HG02973 (cell line): Measurements from ENCODE around the gene DPF1.
A peak's percentile ranks its signal among the peaks of the same experiment; 100 is the strongest.
"Not testable (repeated sequence)": the region's sequence is repeated elsewhere in the genome, so short reads cannot be mapped to it uniquely, and the experiment has no call there.

Source experiments
- ATAC-seq: cut with Tn5 transposase; IDR thresholded peaks from one replicate; pipeline ENCODE4 v1.9.1; 2021; ENCODE audit warnings: moderate library complexity; ENCODE audit not compliant: unreplicated experiment

DPF1 gene

DNA sequence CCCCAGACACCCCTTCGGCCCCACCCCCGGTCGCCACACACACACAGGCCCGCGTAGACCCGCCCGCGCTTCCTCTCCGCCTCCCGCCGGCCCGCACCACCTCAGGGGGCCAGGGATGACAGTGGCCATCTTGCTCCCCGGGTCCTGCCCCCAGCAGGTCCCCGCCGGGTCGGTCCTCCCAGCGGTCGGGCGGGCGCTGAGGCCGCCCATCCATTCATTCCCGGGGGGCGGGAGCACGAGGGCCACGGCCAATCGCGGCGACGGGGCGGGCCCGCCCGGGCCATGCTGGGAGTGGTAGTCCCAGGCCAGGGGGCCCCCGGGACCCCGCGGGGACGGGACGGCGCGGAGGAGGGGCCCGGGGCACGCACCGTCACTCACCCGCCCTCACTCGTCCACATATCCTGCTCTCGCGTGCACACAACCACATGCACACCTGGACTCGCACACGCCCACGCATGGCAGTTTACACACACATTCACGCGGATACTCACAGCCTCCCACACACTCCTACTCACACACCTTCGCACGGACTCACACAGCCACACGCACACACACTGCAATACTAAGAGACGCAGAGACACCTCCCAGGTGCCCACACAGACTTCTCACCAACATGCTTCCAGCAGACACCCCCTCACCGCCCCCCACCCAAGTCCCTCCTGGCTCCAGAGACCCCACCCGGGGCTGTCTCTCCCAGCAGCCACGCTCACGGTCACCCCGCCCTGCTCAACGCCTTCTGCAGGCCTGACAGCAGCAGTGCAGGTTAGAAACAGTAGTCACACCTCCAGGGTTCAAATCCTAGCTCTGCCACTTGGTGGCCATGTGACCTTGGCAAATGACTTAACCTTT, at the start of gene DPF1:
Gene DPF1 (minus strand): TSS at position 209 of the 849 bp plus-strand sequence. CDS start 80 bp downstream, at position 129.
- peak; percentile 69 for ATAC-seq

DNA sequence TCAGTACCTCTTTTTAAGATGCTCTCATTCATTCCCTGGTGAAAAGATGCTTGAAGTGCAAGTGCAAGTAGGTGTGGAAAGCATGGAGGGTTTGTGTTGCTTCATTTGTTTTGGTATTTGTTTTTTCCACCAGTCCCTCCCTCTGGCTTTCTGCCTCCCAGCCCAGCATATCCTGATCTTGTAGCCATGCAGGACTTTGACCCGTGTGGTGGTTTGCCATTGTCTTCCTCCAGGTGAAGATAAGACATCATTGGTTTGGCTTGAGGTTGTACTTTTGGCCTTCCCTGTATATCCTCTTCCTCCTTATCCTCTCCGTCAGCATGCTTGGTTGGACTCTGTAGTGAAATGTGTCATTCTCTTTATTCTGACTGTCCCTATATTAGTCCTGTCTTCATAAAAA, 49.5 kb upstream of the DPF1 start:
- ATAC-seq, result no peak

DNA sequence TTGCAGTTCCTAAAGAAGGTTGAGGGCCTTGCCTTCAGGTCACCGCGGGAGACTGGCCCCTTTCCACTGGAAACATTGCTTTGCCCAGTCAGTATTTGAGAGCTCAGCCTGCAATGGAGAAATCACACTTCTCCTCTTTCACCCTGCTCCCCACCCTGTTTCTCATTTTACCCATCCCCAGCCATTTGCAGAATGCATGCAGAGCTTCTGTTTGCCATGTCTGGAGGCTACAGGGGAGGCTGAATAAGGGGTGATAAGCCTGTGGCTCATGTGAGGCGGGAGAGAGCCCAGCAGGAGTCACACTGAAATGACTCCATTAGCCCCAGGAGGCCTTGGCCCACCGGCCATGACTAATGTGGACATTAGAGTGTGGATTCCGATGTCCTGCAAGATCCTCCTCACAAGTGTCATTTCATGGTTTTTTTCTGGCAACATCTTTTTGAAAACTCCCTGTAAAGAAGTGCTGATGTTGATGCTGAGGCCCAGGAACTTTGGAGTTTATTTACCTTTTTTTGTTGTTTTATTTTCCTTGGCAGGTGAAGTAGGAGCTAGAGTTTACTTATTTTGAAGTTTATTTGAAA, 46.7 kb upstream of the DPF1 start:
- no peak for ATAC-seq

DNA sequence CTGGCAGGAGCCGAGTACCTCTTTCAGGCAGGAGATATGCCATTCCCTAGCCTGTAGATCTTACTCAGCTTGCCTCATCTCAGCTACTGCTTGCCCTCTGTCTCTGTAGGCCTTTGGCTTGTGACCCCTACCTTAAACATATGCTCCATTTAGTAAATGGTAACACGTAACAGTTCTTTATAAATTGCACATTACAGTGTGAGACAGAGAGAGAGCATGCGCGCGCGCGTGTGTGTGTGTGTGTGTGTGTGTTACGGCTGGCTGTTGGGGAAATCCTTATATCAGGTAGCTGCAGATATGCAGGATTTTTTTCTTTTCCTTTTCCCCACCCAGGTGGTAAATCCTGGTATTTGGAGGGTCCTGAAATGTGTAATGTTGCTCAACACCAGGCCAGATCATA, 44.5 kb upstream of the DPF1 start:
- no peak for ATAC-seq

DNA sequence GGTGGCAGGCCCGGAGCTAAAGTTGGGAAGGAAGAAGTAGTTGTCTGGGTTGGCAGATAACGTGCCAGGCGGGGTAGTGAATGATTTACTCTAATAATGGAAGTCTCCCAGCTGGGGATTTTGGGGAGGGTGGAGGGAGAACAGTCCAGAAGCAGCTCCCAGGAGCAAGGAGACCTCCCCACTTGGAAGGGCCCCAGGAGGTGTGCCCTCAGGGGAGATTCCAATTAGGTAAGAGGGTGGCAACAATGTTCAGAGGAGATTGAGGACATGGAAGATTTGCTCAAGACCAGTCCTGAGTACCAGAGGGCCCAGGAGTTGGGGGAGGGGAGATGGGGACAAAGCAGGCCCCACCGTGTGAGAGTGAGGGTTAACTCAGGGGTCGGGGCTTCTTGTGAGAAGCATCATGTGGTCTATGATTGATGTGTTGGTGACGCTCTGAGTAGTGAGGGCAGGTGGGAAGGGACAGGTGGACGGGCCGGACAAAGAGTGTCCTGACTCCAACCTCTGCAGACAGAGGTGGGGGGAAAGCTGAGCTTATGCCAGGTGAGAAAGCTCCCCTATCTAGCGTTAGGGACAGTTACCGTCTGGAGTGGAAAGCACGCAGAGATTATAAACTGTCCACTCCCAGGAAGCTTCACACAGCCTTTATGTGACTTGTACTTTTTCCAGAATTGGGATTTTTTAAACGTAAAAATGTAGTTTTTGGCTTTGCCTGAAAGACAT, 43.9 kb upstream of the DPF1 start:
- ATAC-seq, result no peak

DNA sequence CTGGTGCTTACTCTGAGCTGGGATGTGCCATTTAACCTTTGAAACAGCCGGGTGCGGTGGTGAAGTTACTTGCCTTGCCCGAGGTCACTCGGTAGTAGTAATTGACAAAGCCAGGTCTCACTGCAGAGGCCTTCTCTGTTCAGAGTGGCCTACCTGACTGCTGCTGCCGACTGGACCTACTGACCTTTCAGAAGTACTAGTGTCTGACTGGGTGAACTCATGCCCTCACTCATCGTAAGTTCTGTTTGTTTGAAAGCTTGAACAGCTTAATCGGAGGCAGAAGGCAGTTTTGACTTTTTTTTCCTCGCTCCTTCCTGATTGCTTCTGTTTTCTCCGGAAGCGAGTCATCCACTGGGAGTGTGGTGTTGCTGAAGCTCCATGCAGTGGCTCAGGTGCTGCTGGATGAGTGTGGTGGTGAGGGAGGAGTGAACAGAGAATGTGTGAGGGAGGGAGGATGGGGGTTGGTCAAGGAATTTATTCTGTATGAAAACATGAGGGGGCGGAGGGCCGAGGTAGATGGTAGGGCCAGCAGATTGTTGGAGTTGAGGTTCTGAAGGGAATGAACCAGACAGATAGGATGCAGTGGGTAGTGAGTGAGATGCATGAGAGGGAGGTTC, 43.1 kb upstream of the DPF1 start:
- ATAC-seq, result no peak

DNA sequence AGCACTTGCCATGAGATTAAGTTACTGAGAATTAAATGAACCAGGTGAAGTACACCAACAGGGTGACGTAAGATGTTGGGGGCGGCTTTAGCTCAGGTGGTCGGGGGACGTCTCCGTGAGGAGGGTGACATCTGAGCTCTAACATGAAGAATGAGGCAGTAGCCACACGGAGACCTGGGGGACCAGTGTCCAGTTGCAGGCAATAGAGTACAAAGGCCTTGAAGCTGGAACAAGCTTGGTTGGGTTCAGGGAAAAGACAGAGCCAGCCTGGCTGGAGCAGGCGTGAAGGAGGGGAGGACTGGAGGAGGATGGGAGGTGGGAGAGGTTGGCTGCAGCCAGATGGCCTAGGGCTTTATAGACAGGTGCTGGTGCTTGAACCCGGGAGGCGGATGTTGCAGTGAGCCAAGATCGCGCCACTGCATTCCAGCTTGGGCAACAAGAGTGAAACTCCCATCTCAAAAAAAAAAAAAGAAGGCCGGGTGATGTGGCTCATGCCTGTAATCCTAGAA, 42.0 kb upstream of the DPF1 start:
- no peak for ATAC-seq

DNA sequence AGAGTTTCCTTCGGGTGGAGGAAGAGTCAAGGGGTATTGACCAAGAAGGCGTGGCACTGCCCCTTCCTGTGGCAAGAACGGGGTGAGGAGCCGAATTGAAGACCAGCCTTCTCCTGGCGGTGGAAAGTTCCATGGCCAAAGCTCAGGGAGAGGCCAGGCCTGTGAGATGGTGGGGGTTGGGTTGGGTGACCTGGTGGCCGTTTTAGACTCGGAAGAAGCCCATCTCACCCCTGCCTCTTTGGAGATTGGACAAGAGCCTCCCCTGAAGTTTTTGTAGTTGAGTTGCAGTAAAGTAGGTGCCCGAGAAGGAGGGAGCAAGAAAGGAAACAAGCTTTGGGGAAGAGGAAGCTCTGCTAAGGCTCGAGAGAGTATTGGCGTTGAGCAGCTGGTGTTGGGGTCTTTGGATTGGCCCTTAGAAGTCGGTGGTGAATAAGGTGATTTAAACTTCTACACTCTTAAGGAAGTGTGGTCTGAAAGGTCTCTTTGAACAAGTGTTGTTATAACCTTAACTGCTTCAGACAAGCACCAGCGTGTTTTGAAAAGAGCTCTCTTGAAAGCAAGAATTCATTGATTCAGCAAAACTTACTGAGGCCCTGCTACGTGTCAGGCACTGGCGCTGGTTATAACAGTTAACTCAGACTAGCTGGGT, 41.3 kb upstream of the DPF1 start:
- no peak for ATAC-seq

DNA sequence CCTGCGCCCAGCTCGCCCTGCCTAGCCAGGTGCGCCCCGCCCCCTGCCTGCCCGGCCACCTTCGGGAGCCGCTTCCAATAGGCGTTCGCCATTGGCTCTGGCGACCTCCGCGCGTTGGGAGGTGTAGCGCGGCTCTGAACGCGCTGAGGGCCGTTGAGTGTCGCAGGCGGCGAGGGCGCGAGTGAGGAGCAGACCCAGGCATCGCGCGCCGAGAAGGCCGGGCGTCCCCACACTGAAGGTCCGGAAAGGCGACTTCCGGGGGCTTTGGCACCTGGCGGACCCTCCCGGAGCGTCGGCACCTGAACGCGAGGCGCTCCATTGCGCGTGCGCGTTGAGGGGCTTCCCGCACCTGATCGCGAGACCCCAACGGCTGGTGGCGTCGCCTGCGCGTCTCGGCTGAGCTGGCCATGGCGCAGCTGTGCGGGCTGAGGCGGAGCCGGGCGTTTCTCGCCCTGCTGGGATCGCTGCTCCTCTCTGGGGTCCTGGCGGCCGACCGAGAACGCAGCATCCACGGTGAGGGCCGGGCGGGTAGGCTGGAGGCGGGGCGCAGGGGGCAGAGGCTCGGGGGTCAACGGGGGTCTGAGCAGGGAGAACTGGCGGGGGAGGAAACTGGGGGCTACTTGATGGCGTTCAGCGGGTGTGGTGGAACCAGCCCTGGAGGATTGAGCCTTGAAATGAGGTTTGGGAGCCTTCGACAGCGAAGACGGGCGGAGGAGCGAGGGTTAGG, 40.6 kb upstream of the DPF1 start, which contains the start of gene SPINT2:
Gene SPINT2 (plus strand): TSS at position 88 of the 727 bp plus-strand sequence. CDS start 320 bp downstream, at position 408.
- ATAC-seq, result peak; percentile 29

DNA sequence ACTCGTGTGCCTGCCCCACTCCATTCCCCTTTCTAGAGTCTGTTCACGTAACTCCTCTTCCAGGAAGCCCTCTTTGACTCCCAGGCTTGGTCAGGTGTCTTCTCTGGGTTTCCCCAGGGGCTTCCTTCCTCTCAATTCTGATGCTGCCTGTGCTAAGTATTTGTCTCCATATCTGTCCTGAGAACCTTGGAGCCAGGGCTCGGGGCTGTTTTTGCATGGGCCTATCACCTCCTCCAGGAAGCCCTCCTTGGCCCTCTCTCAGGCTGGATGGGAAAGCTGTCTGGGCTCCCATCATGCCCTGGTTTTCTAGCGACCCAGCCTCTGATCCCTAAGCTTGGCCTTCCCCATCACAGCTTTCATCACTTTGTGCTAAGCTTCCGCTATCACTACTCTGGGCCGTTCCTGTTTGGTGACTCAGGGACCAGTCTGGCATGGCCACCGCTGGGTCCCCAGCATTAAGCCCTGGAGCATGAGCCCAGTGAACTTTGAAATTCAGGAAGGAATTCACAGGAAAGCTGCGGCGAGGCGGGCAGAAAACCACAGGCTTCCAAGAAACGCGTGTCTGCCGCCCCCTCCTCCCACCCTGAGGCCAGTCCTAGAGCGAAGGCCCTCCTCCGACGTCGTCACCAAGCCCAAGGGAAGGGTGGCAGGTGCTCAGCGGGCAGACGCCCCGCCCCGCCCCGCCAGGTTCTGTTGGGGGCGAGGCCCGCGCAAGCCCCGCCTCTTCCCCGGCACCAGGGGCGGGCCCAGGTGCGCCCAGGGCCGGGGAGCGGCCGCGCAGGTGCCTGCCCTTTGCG, 39.9 kb upstream of the DPF1 start:
- ATAC-seq, result peak; percentile 73

DNA sequence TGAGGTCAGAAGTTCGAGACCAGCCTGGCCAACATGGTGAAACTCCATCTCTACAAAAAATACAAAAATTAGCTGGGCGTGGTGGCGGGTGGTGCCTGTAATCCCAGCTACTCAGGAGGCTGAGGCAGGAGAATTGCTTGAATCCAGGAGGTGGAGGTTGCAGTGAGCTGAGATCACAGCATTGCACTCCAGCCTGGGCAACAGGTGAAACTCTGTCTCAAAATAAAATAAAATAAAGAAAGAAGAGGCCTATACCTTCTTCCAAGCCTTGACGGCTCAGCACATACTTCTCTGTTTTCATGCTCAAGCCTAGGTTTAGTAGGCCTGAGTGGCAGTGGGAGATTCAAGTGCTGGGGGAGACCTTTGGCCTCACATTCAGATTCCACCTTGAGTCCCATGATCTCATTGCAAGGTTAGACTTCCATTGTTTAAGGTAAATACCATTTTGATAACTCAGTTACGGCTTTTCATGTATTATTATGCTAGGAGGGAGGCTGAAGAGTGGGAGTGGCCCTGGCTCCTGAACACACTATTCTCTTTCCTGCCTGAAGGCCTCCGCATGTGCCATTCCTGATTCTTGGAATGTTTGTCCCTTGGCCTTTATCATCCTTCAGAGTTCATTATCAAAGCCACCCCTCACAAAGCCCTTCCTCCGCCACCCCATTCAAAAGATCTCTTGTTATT, 38.7 kb upstream of the DPF1 start:
- no peak for ATAC-seq

DNA sequence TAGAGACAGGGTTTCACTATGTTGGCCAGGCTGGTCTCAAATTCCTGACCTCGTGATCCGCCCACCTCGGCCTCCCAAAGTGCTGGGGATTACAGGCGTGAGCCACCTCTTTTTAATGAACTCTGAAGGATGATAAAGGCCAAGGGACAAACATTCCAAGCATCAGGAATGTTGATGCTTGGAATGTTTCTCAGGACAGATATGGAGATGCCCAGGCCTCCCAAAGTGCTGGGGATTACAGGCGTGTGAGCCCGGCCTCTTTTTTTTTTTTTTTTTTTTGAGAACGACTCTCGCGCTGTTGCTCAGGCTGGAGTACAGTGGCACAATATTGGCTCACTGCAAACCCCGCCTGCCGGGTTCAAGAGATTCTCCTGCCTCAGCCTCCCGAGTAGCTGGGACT, 37.9 kb upstream of the DPF1 start:
- ATAC-seq, result not testable (repeated sequence)

DNA sequence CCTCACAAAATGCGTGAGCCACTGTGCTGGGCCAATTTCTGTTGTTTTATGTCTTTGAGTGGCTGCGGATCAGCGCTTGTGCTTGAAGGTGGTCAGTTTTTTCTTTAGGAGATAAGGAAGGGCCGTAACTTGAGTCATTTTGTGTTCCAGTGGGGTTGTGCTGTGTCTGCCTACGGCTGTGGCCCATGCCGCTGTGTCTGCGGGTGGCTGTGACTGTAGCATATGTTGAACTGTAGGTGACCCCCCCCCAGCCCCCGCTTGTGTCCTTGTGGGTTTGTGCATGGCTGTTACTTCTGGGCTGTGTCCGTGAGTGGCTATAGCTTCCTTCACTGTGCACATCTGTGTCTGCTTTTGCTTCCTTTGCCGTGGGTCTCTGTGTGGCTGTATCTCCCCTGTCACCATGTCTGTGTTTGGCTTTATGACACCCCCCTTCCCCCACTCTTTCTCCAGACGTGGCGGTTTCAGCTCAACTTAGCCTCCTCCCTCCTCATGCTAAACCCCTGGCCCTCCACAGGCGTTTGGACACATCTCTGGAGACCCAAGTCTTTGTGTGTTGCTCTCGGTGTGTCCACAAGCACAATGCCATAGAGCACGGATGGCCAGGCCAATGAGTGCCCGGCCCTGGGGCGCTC, 31.5 kb upstream of the DPF1 start:
- ATAC-seq, result no peak

DNA sequence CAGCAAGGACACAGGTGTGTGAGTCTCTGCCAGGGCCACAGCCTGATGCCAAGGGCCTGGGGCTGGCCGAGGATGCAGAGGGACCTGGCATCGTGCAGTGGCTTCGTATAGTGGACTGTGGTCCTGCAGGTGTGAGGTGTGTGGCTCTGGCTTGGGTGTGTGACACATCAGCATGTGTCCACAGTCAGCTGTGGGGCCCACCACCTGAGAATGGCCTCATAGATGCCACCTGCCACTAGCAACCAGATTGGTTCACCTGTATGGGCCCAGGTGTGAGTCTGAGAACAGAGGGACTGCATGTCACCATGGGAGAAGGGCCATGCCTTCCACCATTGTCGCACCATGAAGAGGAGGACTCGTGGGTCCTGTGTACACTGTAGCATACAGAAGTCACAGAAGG, 29.8 kb upstream of the DPF1 start:
- ATAC-seq, result no peak

DNA sequence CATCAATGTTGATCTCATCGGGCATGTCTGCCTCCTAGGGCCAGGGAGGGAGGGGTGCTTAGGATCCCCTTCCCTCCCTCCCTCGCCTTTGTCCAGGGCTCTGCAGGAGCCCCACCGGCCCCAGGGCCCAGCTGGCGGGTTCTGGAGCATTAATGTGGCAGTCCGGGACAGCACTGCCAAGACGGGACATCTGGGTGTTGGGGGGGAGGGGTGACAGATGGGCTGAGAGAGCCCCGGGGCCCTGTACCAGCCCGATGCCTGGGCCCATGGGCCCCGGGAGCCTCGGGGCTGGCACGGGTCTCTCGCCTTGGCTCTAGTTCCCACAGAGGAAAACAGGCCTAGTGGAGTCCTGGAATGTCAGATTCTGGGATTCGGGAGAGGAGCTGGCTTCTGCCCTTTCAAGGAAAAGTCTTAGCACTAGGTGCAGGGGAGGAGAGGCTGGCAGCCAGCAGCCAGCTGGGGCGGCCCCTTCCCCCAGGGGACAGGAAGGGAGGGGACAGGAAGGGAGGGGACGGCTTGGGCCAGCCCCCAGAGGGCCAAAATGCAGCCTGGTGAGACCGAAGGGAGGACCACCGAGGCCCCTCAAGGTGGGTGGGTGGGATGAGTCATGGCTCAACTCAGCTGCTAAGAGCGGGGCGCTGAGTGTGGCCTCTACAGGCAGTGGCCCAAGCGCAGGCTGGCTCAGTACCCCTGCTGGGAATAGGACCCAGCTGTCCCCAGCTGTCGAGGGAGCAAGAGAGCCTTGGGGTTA, 29.1 kb upstream of the DPF1 start:
- ATAC-seq, result no peak

DNA sequence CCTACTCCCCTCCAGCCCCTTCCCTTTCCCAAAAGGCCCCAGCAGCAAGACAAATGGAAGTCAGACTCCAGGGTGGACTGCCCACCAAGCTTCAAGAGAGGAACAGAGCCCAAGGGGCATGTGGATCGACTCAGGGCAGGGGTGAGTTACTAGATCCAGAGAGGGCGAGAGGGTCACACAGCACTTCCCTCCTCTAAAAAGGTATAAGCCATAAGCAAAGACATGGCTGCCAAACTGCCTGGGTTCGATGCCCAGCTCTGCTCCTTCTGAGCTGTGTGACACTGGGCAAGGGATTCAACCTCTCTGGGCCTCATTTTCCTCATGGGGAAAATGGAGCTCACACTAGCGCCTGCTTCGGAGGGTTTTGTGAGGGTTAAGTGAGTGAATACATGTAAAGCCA, 28.4 kb upstream of the DPF1 start:
- ATAC-seq, result no peak

DNA sequence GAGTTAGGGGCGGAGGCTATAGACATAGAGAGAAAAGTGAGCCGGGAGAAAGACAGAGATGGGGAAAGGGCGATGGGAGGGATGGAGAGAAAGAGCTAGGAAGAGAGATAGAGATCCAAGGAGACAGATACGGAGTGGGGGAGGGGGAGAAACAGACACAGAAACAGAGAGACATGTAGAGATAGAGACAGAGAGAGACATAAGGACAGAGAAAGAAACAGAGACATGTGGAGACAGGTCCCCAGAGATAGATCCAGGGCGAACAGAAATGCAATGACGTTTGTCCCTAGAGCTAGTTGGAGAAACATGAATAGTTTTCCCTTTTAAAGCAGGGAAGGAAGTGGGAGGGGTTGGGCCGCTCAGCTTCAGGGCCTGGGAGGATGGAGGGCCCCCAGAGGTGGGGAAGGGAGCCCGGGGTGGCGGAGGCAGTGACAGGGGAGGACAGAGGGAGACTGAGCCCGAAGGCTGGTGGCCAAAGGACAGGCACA, 27.6 kb upstream of the DPF1 start:
- no peak for ATAC-seq
